Brain microvascular endothelial cell (primary cell): ENCODE measurements around the gene LDLRAD4.

Experiments
- DNase-seq: peaks from one replicate; pipeline ENCODE4 v3.0.0-alpha.2; 2020
- H3K27ac ChIP-seq: fragments of 250-450 bp; sonication (Bioruptor Pico); 2 replicates; pipeline ENCODE4 v1.5.1; 2020; ENCODE audit warnings: mild to moderate bottlenecking, moderate library complexity
- H3K27me3 ChIP-seq: fragments of 250-450 bp; sonication (Bioruptor Pico); replicated peaks from 2 replicates; pipeline ENCODE4 v1.5.1; 2020; ENCODE audit warnings: mild to moderate bottlenecking
- H3K36me3 ChIP-seq: fragments of 250-450 bp; sonication (Bioruptor Pico); replicated peaks from 2 replicates; pipeline ENCODE4 v1.5.1; 2020; ENCODE audit warnings: mild to moderate bottlenecking
- H3K4me3 ChIP-seq: 2 replicates; pipeline ENCODE4 v1.5.1; 2011; ENCODE audit warnings: low read depth, mild to moderate bottlenecking, control low read depth, low read length, moderate library complexity
- in situ Hi-C: cut with HindIII; loops from 2 replicates; pipeline ENCODE4 v1.10.0; 2017; ENCODE audit warnings: low sequenced_read_pairs, low pct_ligation_motif_present
- TF ChIP-seq, protein P1 (sequence below): IDR thresholded peaks from 2 replicates; pipeline ENCODE4 v1.5.1; 2011; ENCODE audit warnings: low read depth, mild to moderate bottlenecking, moderate library complexity, low read length, control low read depth, inconsistent platforms; ENCODE audit errors: missing control alignments

Gene LDLRAD4

DNA sequence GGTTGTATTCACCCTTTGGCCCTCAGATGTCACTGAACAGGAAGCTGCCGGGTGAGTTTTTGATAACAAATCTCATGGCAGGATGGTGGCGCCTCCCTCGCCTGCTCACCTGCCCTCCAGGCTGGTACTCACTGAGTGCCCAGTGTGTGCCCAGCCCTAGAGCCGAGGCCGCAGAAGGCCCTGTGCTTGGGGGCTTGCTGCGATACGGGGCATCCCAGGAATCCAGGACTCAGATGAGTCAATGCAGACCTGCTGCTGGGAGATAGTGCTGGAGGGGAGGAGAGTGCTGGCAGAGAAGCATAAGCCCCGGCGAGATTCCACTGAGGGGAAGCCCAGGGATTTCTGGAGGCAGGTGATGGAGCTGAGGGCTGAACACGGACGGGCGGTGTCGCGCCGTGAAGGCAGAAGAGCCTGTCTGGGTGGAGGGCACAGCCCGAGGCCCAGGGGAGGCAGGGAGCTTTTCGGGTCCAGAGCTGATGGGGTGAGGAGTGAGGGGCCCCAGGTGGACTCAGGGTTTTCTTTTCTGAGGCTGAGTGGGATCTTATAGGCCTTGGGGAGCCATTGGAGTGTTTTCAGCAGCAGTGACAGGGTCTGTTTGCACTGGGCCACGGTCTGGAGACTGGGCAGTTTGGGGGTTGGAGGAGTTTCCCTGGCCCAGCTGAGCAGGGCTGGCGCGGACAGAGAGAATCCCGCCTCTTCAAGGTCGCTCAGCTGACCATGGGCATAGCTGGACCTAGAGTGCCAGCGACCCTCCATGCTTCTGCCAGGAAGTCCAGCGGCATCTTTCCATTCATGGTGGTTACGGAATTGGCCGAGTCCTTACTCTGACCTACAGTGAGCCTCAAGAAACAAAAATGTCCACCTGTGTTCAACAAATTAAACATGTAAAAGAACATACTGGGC is 35.5 kb downstream of the LDLRAD4 start:
- no peak overlapping the region for H3K4me3 ChIP-seq
- H3K27me3 ChIP-seq: no peaks in the 10 kb centered on the region
- H3K27ac ChIP-seq: no peak overlapping the region
- no peaks in the 10 kb centered on the region for H3K36me3 ChIP-seq
- in situ Hi-C loops: no loop called here
- TF ChIP-seq, protein P1, sequence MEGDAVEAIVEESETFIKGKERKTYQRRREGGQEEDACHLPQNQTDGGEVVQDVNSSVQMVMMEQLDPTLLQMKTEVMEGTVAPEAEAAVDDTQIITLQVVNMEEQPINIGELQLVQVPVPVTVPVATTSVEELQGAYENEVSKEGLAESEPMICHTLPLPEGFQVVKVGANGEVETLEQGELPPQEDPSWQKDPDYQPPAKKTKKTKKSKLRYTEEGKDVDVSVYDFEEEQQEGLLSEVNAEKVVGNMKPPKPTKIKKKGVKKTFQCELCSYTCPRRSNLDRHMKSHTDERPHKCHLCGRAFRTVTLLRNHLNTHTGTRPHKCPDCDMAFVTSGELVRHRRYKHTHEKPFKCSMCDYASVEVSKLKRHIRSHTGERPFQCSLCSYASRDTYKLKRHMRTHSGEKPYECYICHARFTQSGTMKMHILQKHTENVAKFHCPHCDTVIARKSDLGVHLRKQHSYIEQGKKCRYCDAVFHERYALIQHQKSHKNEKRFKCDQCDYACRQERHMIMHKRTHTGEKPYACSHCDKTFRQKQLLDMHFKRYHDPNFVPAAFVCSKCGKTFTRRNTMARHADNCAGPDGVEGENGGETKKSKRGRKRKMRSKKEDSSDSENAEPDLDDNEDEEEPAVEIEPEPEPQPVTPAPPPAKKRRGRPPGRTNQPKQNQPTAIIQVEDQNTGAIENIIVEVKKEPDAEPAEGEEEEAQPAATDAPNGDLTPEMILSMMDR: no peak
- DNase-seq: no peak

DNA sequence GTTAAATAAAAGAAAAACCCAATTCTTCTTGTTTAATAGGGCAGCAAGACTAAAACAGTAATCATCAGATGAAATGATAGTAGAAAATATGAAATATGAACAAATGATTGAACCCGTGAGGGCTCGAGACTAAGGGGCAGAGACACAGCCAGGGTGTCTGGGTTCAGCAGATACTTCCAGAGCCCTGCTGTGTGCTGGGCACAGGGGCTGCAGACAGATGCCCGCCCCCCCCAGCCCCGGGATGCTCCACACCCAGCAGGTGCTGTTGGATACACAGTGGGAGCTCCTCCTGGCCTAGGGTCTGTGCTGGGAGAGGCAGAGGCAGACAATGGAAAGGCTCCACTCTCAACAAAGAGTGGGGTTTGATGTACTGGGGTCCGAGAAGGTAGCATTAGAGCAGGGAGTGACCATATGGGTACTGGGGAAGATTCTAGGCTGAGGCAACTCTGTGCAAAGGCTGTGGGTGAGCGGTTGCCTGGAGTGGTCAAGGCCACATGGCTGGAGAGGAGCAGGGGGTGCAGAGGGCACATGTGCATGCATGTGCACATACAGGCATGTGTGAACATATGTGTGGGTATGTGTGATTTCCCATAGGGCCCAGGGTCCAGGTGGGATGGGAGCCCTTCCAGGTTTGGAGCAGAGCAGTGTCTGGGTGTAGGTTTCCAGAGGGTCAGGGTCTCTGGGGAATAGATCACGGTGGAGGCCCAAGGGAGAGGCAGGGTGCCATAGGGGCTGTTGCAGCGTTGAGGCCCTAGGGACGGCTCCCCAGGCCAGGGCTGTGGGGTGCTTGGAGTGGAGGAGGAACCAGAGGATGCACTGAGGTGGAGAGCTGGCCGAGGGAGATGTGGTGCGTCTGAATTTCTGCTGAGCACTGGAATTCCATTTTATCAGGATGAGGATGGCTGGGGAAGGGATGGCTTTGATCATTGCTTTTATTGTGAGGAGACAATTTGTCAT is 36.7 kb downstream of the LDLRAD4 start:
- in situ Hi-C loops: no loop called here
- no peak for DNase-seq
- no peaks in the 10 kb centered on the region for H3K36me3 ChIP-seq
- H3K27me3 ChIP-seq: no peaks in the 10 kb centered on the region
- no peak overlapping the region for H3K27ac ChIP-seq
- TF ChIP-seq, protein P1: no peak
- no peak overlapping the region for H3K4me3 ChIP-seq

DNA sequence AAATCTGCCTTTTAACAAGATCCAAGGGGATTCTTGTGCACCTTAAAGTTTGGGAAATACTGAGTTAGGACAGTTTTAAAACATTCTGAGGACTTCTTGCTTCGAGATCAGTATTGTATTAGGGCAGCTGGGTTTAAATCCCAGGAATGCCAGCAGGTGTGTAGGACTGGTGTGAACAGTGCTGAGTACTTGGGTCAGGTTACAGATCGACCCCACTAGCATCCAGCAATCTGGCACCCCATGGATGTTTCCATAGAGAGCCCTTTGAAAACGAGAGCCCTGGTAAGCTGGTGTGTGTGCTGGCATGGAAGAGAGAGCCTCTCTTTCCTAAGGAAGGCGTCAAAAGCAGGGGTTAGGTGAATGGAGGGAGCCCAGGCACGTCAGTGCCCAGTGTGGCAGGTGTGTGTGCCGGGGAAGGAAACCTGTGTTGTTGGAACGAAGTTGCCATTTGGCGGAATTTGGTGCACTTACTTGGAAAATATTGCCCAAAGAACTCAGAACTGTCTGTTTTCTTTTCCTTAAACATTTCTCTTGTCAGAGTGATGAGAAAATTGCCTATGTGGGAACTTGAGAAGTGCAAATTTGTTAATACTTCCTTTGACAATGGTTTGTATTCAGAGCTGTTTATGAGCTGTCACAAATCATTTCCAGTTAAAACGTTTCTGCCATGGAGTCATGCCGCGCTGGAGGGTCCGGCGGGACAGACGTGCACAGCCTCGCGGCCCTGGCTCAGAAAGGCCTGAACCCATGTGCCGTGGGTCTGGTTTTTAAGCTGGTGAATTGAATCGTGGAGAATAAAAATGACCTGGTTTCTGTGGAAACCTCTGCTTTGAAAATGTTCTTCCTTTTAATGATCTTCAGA is 38.1 kb downstream of the LDLRAD4 start:
- no peaks in the 10 kb centered on the region for H3K27me3 ChIP-seq
- in situ Hi-C loops: no loop called here
- no peak overlapping the region for H3K27ac ChIP-seq
- TF ChIP-seq, protein P1: no peak
- no peak overlapping the region for H3K4me3 ChIP-seq
- H3K36me3 ChIP-seq: no peaks in the 10 kb centered on the region
- DNase-seq: no peak

DNA sequence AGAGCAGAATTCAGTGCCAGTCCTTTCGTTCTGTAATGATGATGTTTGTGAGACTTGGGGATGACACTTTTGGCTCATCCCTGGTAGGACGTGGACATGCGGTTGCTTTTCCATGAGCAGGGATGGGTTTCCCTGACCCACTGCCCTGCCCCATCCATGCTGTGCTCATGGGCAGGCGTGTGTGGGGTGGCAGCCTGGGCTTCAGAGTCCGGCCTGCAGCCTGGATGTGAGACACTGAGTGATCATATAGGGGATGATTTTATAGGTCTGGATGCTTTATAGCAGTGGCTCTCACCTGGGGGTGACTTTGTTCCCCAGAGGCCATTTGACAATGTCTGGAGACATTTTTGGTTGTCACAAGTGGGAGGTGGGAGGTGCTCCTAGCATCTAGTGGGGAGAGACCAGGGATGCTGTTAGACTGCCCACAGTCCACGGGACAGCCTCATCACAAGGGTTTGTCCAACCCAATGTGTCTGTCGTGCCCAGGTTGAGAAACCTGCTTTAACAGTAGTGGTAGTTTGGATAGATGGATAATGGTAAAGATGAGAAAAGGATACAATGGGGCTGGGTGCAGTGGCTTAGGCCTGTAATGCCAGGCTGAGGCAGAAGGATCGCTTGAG is 38.9 kb downstream of the LDLRAD4 start:
- in situ Hi-C loops: no loop called here
- DNase-seq: no peak
- no peak overlapping the region for H3K4me3 ChIP-seq
- H3K27me3 ChIP-seq: no peaks in the 10 kb centered on the region
- TF ChIP-seq, protein P1: no peak
- no peaks in the 10 kb centered on the region for H3K36me3 ChIP-seq
- no peak overlapping the region for H3K27ac ChIP-seq

DNA sequence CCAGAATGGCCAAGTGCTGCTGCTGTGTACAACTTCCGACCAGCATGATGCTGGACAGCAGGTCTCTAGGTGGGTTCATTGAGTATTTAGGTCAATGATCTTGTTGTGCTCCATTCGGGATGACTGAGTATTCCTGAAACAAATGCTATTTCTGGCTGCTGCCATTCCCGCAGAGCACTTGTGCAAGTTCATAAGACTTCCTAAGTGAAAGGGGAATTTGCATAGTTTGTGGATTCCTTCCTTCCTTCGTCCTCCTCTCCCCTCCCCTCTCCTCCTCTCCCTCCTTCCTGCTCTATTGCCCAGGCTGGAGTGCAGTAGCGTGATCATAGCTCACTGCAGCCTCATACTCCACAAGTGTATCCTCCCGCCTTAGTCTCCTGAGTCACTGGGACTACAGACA is 40.4 kb downstream of the LDLRAD4 start:
- Histone ChIP-seq H3K27ac (no peak overlapping the region), H3K4me3 (no peak overlapping the region), H3K36me3 (no peaks in the 10 kb centered on the region), H3K27me3 (no peaks in the 10 kb centered on the region)
- in situ Hi-C loops: no loop called here
- TF ChIP-seq, protein P1: no peak
- no peak for DNase-seq
